DMS 273 (cell line): ENCODE data around the gene PTPN20.

Source experiments
- DNase-seq: peaks from one replicate; lab custom pipeline; 2025; ENCODE audit not compliant: unreplicated experiment; lab: John Stamatoyannopoulos, UW

The PTPN20 gene

DNA sequence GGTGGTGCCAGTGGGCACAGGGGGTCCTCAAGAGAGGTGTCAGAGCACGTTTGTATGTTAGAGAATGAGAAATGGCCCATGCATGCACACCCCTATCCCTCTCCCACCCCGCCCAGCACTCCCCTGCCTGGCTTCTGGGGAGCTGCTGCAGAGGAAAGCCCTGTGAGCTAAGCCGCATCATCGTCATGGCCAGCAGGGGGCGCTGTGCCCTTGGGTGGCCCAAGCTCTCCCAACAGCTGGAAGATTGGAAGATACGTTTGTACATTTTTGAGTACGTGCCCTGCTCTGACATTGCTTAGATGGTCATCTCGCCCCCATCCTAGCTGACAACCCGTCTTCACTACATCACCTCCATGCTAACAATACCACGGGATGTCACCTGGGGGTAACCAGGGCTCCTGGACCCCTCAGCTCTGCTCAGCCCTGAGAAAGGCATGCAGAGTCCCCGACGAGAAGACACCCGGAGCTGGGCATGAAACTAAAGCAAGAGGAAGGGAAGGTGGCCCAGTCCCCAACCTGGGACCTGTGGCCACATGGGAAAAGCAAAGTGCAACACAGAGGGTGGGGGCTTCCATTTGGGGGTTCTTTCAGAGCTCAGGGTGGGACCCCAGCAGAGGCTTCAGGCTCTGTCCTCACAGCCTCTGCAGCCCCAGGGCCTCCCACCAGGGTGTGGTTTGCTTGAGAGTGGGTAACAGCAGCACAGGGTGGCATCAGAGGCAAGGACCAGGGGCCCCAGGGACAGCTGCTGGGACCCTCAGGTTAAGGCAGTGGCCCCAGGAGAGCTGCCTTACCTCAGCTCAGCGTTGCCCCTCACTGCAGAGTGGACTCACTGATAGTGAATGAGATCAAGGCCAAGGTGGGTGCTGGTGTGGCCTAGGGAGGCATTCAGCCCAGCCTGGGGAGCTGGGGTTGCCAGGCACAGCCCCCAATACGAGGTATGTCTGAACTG is 136.6 kb downstream of the PTPN20 start:
- peak; percentile 83 for DNase-seq

DNA sequence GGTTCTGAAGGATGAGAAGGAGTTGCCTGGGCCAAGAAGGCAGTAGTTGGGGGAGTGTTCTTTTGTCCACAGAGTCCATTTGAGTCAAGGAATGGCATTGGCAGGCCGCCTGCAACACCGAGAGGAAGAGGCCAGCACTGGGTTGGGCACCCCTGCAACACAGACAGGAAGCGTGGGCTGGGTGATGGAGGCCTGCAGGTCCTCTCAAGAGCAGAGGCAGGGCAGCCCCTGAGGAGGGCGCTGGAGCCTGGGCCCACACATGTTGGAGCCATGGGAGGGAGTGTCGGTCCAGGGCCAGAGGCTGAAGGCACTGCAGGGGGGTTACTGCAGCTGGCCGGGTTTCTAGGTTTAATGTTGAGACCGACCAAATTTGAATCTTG is 137.3 kb downstream of the PTPN20 start:
- DNase-seq = no peak

DNA sequence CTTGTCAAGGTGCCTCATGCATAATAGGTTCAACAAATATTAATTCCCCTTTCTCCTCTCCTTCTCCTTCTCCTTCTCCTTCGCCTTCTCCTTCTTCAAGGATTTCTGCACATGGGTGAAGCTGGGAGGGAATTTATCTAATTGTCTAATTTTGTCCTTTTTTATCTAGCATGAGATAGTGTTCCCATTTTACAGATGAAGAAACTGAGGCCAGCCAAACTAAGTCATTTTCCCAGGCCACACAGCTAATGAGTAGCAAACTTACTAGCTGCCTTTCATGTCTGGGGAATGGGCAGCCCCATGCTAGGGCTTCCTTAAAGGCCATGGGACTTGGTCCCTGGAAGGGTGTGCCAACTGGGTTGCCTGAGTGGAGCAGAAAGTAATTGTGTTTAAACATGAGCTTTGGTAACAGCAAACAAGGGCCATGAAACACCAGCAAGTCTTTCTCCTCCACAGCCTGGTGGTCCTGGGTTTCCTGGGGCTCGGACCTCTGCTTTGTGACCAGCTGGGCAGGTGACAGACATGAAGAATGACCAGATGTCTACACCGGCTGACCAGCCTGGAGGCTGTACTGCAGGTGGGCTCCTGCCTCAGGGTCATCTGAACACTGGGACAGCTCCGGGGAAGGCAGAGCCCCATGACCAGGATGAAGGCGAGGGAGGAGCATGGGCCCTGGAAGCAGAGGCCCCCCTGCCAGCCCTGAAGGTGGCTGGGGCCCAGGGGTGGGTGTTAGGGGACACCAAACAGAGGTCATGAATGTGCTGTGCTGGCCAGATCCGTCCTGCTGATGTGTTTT is 138.0 kb downstream of the PTPN20 start:
- DNase-seq = no peak

DNA sequence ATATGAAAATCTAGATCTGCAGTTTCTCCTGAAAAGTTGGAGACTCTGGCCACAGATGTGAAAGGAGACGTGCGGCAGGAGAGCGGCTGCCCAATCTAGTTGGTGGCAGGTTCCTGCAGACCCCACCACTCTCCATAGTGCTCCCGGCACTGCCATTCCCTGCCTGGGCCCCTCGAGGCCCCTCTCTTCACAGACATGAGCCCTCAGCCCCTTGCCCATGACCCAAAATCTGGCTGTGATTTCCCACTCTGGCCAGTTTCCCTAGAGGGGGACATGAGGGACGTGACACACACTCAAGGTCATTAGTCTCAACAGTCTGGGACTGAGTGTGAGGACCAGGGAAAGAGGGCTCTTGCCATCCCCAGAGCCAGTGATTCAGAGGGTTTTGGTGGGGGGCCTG is 138.7 kb downstream of the PTPN20 start:
- DNase-seq = no peak

DNA sequence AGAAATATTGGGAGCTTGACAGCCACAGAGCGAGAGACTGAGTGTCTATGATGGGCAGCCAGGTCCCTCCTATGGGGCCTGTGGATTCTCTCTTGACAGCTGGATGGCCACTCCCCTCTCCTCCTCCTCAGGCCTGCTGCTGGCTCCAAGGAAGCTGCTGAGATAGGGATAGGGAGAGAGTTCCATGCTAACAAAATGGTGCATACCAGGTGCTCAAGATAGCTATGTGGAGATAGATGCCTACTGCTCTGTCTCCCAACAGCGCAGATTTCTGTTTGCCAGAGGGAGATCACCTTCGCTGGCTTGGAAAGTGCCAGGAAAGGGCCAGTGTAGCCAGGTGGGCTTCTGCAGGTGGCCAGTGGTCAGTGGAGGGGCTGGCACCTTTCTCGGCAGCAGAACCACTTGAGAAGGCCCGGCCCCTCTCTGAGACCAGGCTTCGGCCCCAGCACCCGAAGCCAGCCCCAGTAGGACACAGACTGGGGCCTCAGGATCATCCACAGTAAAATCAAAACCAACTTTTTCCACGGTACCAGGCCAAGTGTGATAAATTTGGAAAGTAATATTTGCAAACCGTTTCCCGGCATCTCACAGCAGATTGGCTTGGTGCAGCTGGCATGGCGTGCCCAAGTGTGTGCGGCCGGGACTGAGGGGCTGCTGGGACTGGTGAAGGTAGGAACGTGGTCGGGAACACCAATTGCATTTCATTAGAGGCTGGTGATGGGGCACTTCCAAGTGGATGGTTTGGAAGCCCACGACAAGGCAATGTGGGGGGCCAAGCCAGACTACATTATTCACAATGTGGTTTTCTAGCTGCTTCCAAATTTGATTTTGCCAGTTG is 139.6 kb downstream of the PTPN20 start:
- no peak for DNase-seq

DNA sequence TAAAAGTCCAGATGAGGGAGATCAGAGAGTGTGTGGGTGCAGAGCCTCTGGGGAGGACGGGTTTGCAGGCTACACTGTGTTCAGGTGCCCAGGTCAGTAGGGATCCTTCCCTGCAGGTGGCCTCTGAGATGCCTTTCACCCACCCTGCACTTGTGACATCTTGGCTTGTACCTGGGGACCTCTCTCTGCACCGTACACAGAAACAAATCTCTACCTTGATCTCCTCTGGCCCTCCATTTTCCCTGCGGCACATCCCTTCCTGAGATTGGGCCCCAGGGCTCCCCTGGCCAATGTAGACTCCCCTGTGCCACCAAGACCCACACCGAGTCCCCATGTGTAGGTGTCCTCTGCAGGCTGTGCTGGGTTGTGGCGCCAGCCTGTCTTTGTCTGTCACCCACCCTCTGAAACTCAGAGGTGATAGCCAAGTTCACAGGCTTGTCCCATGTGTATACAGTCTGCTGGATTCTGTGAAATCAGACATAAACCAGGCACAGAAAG is 140.6 kb downstream of the PTPN20 start:
- no peak for DNase-seq
